ENCODE results near the gene CHST11. TPM values are rescaled to one million over a fixed set of nuclear protein-coding genes. Genes with fewer than 3 reads are reported as not detected.

Gene CHST11
- total RNA-seq, 2 experiments from 2014 or later = 19.1 to 21.9 TPM

- no peaks in the 10 kb centered on the region for H3K9me3 Mint-ChIP-seq
- H3K27ac Mint-ChIP-seq = no peak overlapping the region
- no peak for DNase-seq
- H3K4me3 Mint-ChIP-seq = no peak overlapping the region
- H3K36me3 Mint-ChIP-seq = peaks cover 2% of the 10 kb centered on the region
- H3K27me3 Mint-ChIP-seq = no peaks in the 10 kb centered on the region
- peaks cover 7% of the 10 kb centered on the region for H3K4me1 Mint-ChIP-seq
Observed at GRCh38 chr12:104619305-104619704, 162.6 kb downstream of the CHST11 start.

- Mint-ChIP-seq H3K9me3 (no peaks in the 10 kb centered on the region), H3K36me3 (peaks cover 2% of the 10 kb centered on the region), H3K27ac (no peak overlapping the region), H3K4me3 (no peak overlapping the region), H3K4me1 (peaks cover 8% of the 10 kb centered on the region), H3K27me3 (no peaks in the 10 kb centered on the region)
- no peak for DNase-seq
Observed at GRCh38 chr12:104620837-104621531, 164.2 kb downstream of the CHST11 start.

- Mint-ChIP-seq H3K4me1 (peaks cover 7% of the 10 kb centered on the region), H3K4me3 (no peak overlapping the region), H3K9me3 (no peaks in the 10 kb centered on the region), H3K27me3 (no peaks in the 10 kb centered on the region), H3K27ac (no peak overlapping the region), H3K36me3 (peaks cover 2% of the 10 kb centered on the region)
- no peak for DNase-seq
Observed at GRCh38 chr12:104622928-104623327, 166.2 kb downstream of the CHST11 start.

GRCh38 chr12:104623883-104624282 lies 167.1 kb downstream of the CHST11 start:
- peaks cover 4% of the 10 kb centered on the region for H3K36me3 Mint-ChIP-seq
- no peaks in the 10 kb centered on the region for H3K27me3 Mint-ChIP-seq
- H3K9me3 Mint-ChIP-seq = no peaks in the 10 kb centered on the region
- H3K4me1 Mint-ChIP-seq = peaks cover 7% of the 10 kb centered on the region
- no peak overlapping the region for H3K27ac Mint-ChIP-seq
- no peak for DNase-seq
- no peak overlapping the region for H3K4me3 Mint-ChIP-seq

GRCh38 chr12:104624529-104624928 lies 167.8 kb downstream of the CHST11 start:
- DNase-seq = no peak
- H3K4me1 Mint-ChIP-seq = peaks cover 7% of the 10 kb centered on the region
- no peaks in the 10 kb centered on the region for H3K27me3 Mint-ChIP-seq
- no peaks in the 10 kb centered on the region for H3K9me3 Mint-ChIP-seq
- H3K27ac Mint-ChIP-seq = no peak overlapping the region
- H3K4me3 Mint-ChIP-seq = no peak overlapping the region
- peaks cover 2% of the 10 kb centered on the region for H3K36me3 Mint-ChIP-seq

GRCh38 chr12:104626069-104626837 lies 169.5 kb downstream of the CHST11 start:
- peaks cover 5% of the 10 kb centered on the region for H3K4me1 Mint-ChIP-seq
- no peak overlapping the region for H3K27ac Mint-ChIP-seq

GRCh38 chr12:104627231-104627989 lies 170.7 kb downstream of the CHST11 start:
- H3K4me3 Mint-ChIP-seq = no peak overlapping the region
- H3K9me3 Mint-ChIP-seq = no peaks in the 10 kb centered on the region
- H3K36me3 Mint-ChIP-seq = peaks cover 2% of the 10 kb centered on the region
- H3K4me1 Mint-ChIP-seq = peaks cover 10% of the 10 kb centered on the region
- DNase-seq = no peak
- no peaks in the 10 kb centered on the region for H3K27me3 Mint-ChIP-seq
- H3K27ac Mint-ChIP-seq = no peak overlapping the region

More at GRCh38 chr12:104626069-104626837, 169.5 kb downstream of the CHST11 start:
- DNase-seq = no peak
- Mint-ChIP-seq H3K36me3 (peaks cover 2% of the 10 kb centered on the region), H3K27me3 (no peaks in the 10 kb centered on the region), H3K9me3 (no peaks in the 10 kb centered on the region), H3K4me3 (no peak overlapping the region)

GRCh38 chr12:104627990-104628830 lies 171.5 kb downstream of the CHST11 start:
- DNase-seq = no peak
- peaks cover 12% of the 10 kb centered on the region for H3K4me1 Mint-ChIP-seq
- peaks cover 2% of the 10 kb centered on the region for H3K36me3 Mint-ChIP-seq
- H3K4me3 Mint-ChIP-seq = no peak overlapping the region
- no peak overlapping the region for H3K27ac Mint-ChIP-seq
- no peaks in the 10 kb centered on the region for H3K27me3 Mint-ChIP-seq
- H3K9me3 Mint-ChIP-seq = no peaks in the 10 kb centered on the region

GRCh38 chr12:104628831-104629135 lies 172.0 kb downstream of the CHST11 start:
- no peaks in the 10 kb centered on the region for H3K27me3 Mint-ChIP-seq

GRCh38 chr12:104630230-104630670 lies 173.5 kb downstream of the CHST11 start:
- peaks cover 4% of the 10 kb centered on the region for H3K36me3 Mint-ChIP-seq
- no peaks in the 10 kb centered on the region for H3K9me3 Mint-ChIP-seq
- no peaks in the 10 kb centered on the region for H3K27me3 Mint-ChIP-seq
- H3K4me1 Mint-ChIP-seq = peaks cover 11% of the 10 kb centered on the region
- H3K4me3 Mint-ChIP-seq = no peak overlapping the region
- DNase-seq = no peak
- H3K27ac Mint-ChIP-seq = no peak overlapping the region

More at GRCh38 chr12:104628831-104629135, 172.0 kb downstream of the CHST11 start:
- no peak for DNase-seq
- Mint-ChIP-seq H3K4me3 (no peak overlapping the region), H3K27ac (no peak overlapping the region), H3K4me1 (peaks cover 13% of the 10 kb centered on the region), H3K9me3 (no peaks in the 10 kb centered on the region), H3K36me3 (peaks cover 3% of the 10 kb centered on the region)

GRCh38 chr12:104631867-104632266 lies 175.1 kb downstream of the CHST11 start:
- no peaks in the 10 kb centered on the region for H3K27me3 Mint-ChIP-seq
- DNase-seq = no peak
- H3K9me3 Mint-ChIP-seq = no peaks in the 10 kb centered on the region
- no peak overlapping the region for H3K27ac Mint-ChIP-seq
- H3K4me3 Mint-ChIP-seq = no peak overlapping the region
- peaks cover 4% of the 10 kb centered on the region for H3K36me3 Mint-ChIP-seq
- peaks cover 11% of the 10 kb centered on the region for H3K4me1 Mint-ChIP-seq

- no peak overlapping the region for H3K4me3 Mint-ChIP-seq
- peaks cover 13% of the 10 kb centered on the region for H3K4me1 Mint-ChIP-seq
- peaks cover 4% of the 10 kb centered on the region for H3K36me3 Mint-ChIP-seq
- no peaks in the 10 kb centered on the region for H3K27me3 Mint-ChIP-seq
- no peak overlapping the region for H3K27ac Mint-ChIP-seq
- no peak for DNase-seq
- no peaks in the 10 kb centered on the region for H3K9me3 Mint-ChIP-seq
Observed at GRCh38 chr12:104632724-104633201, 176.0 kb downstream of the CHST11 start.

- Mint-ChIP-seq H3K9me3 (no peaks in the 10 kb centered on the region), H3K4me1 (peaks cover 25% of the 10 kb centered on the region), H3K4me3 (no peak overlapping the region), H3K36me3 (peaks cover 5% of the 10 kb centered on the region), H3K27ac (no peak overlapping the region), H3K27me3 (no peaks in the 10 kb centered on the region)
- DNase-seq = no peak
Observed at GRCh38 chr12:104634044-104634443, 177.3 kb downstream of the CHST11 start.

GRCh38 chr12:104634852-104635251 lies 178.1 kb downstream of the CHST11 start:
- H3K4me1 Mint-ChIP-seq = peaks cover 26% of the 10 kb centered on the region
- peaks cover 5% of the 10 kb centered on the region for H3K9me3 Mint-ChIP-seq
- H3K27me3 Mint-ChIP-seq = no peaks in the 10 kb centered on the region
- no peak overlapping the region for H3K27ac Mint-ChIP-seq
- peaks cover 12% of the 10 kb centered on the region for H3K36me3 Mint-ChIP-seq
- H3K4me3 Mint-ChIP-seq = no peak overlapping the region
- no peak for DNase-seq

Data from activated naive CD8-positive, alpha-beta T cell treated with anti-CD3 and anti-CD28 coated beads for 36 hours (primary cell).